ENCODE data around the gene CRYZL1.

The CRYZL1 gene

GRCh38 chr21:33654412-33654811, 12.9 kb upstream of the CRYZL1 start:
- Mint-ChIP-seq H3K9me3 (no peaks in the 10 kb centered on the region), H3K4me1 (no peaks in the 10 kb centered on the region), H3K4me3 (no peak overlapping the region), H3K36me3 (no peaks in the 10 kb centered on the region), H3K27me3 (peaks cover 22% of the 10 kb centered on the region), H3K27ac (no peak overlapping the region)
- ATAC-seq (ENCODE audit: low read depth) (no peak), DNase-seq (ENCODE audit: low spot score in 2 of 2) (no peak)

GRCh38 chr21:33651965-33652680, 10.6 kb upstream of the CRYZL1 start:
- no peaks in the 10 kb centered on the region for H3K36me3 Mint-ChIP-seq
- H3K4me3 Mint-ChIP-seq, result no peak overlapping the region
- H3K27me3 Mint-ChIP-seq, result peaks cover 13% of the 10 kb centered on the region
- no peak for DNase-seq (ENCODE audit: low spot score in 2 of 2)
- H3K4me1 Mint-ChIP-seq, result no peaks in the 10 kb centered on the region
- ATAC-seq (ENCODE audit: low read depth), result no peak
- H3K27ac Mint-ChIP-seq, result no peak overlapping the region
- H3K9me3 Mint-ChIP-seq, result no peaks in the 10 kb centered on the region

- Mint-ChIP-seq H3K9me3 (no peaks in the 10 kb centered on the region), H3K4me1 (no peaks in the 10 kb centered on the region), H3K27ac (no peak overlapping the region), H3K4me3 (no peak overlapping the region), H3K27me3 (peaks cover 11% of the 10 kb centered on the region), H3K36me3 (no peaks in the 10 kb centered on the region)
- ATAC-seq (ENCODE audit: low read depth) (no peak), DNase-seq (ENCODE audit: low spot score in 2 of 2) (no peak)
Measured at GRCh38 chr21:33650929-33651509, 9.5 kb upstream of the CRYZL1 start.

GRCh38 chr21:33650230-33650629, 8.7 kb upstream of the CRYZL1 start:
- H3K4me1 Mint-ChIP-seq, result no peaks in the 10 kb centered on the region
- no peak overlapping the region for H3K4me3 Mint-ChIP-seq
- ATAC-seq (ENCODE audit: low read depth), result no peak
- no peaks in the 10 kb centered on the region for H3K9me3 Mint-ChIP-seq
- no peak for DNase-seq (ENCODE audit: low spot score in 2 of 2)
- peaks cover 8% of the 10 kb centered on the region for H3K27me3 Mint-ChIP-seq
- no peaks in the 10 kb centered on the region for H3K36me3 Mint-ChIP-seq
- no peak overlapping the region for H3K27ac Mint-ChIP-seq

- H3K27ac Mint-ChIP-seq, result no peak overlapping the region
- DNase-seq (ENCODE audit: low spot score in 2 of 2) (no peak), ATAC-seq (ENCODE audit: low read depth) (no peak)
- H3K4me3 Mint-ChIP-seq, result no peak overlapping the region
- H3K27me3 Mint-ChIP-seq, result peaks cover 12% of the 10 kb centered on the region
- H3K36me3 Mint-ChIP-seq, result no peaks in the 10 kb centered on the region
- H3K4me1 Mint-ChIP-seq, result peaks cover 2% of the 10 kb centered on the region
- H3K9me3 Mint-ChIP-seq, result no peaks in the 10 kb centered on the region
Measured at GRCh38 chr21:33648555-33648954, 7.0 kb upstream of the CRYZL1 start.

GRCh38 chr21:33647587-33647986, 6.0 kb upstream of the CRYZL1 start:
- ATAC-seq (ENCODE audit: low read depth), result no peak
- Mint-ChIP-seq H3K9me3 (no peaks in the 10 kb centered on the region), H3K4me3 (no peak overlapping the region), H3K36me3 (no peaks in the 10 kb centered on the region), H3K27ac (no peak overlapping the region), H3K27me3 (peaks cover 13% of the 10 kb centered on the region), H3K4me1 (peaks cover 3% of the 10 kb centered on the region)
- DNase-seq (ENCODE audit: low spot score in 2 of 2), result no peak

- ATAC-seq (ENCODE audit: low read depth) (no peak), DNase-seq (ENCODE audit: low spot score in 2 of 2) (no peak)
- Mint-ChIP-seq H3K27ac (no peak overlapping the region), H3K27me3 (peaks cover 11% of the 10 kb centered on the region), H3K36me3 (no peaks in the 10 kb centered on the region), H3K4me1 (peaks cover 6% of the 10 kb centered on the region), H3K4me3 (no peak overlapping the region), H3K9me3 (no peaks in the 10 kb centered on the region)
Measured at GRCh38 chr21:33645730-33646129, 4.2 kb upstream of the CRYZL1 start.

GRCh38 chr21:33644383-33645074, 3.0 kb upstream of the CRYZL1 start:
- H3K36me3 Mint-ChIP-seq, result no peaks in the 10 kb centered on the region
- H3K4me3 Mint-ChIP-seq, result no peak overlapping the region
- ATAC-seq (ENCODE audit: low read depth), result no peak
- no peak for DNase-seq (ENCODE audit: low spot score in 2 of 2)
- no peaks in the 10 kb centered on the region for H3K9me3 Mint-ChIP-seq
- peaks cover 6% of the 10 kb centered on the region for H3K4me1 Mint-ChIP-seq
- H3K27ac Mint-ChIP-seq, result no peak overlapping the region
- peaks cover 9% of the 10 kb centered on the region for H3K27me3 Mint-ChIP-seq

- no peak overlapping the region for H3K27ac Mint-ChIP-seq
Measured at GRCh38 chr21:33643658-33644311, 2.2 kb upstream of the CRYZL1 start.

GRCh38 chr21:33642896-33643657, 1.5 kb upstream of the CRYZL1 start:
- Mint-ChIP-seq H3K4me3 (peak overlapping the region; percentile 85), H3K27me3 (peaks cover 7% of the 10 kb centered on the region), H3K27ac (no peak overlapping the region), H3K4me1 (peaks cover 6% of the 10 kb centered on the region), H3K36me3 (no peaks in the 10 kb centered on the region), H3K9me3 (no peaks in the 10 kb centered on the region)
- ATAC-seq (ENCODE audit: low read depth) (no peak), DNase-seq (ENCODE audit: low spot score in 2 of 2) (peak; percentile 12 to 39)

More at GRCh38 chr21:33643658-33644311, 2.2 kb upstream of the CRYZL1 start:
- ATAC-seq (ENCODE audit: low read depth) (no peak), DNase-seq (ENCODE audit: low spot score in 2 of 2) (no peak)
- Mint-ChIP-seq H3K4me3 (peak overlapping the region; percentile 85), H3K36me3 (no peaks in the 10 kb centered on the region), H3K9me3 (no peaks in the 10 kb centered on the region), H3K4me1 (peaks cover 6% of the 10 kb centered on the region), H3K27me3 (peaks cover 9% of the 10 kb centered on the region)

GRCh38 chr21:33642027-33642895, 720 bp upstream of the CRYZL1 start, which contains the start of gene ITSN1:
Gene ITSN1 (plus strand): TSS chr21:33642501. CDS start chr21:33718829, 76,328 bp downstream.
- peak within 1 kb of the TSS; percentile 85 for H3K27ac Mint-ChIP-seq
- peaks cover 6% of the 10 kb centered on the region for H3K27me3 Mint-ChIP-seq
- H3K4me3 Mint-ChIP-seq, result peak within 1 kb of the TSS; percentile 95
- peak; percentile 82 for ATAC-seq (ENCODE audit: low read depth)
- H3K36me3 Mint-ChIP-seq, result peaks cover 2% of the 10 kb centered on the region
- H3K4me1 Mint-ChIP-seq, result peaks cover 6% of the 10 kb centered on the region
- peak; percentile 94 to 98 for DNase-seq (ENCODE audit: low spot score in 2 of 2)
- no peaks in the 10 kb centered on the region for H3K9me3 Mint-ChIP-seq

GRCh38 chr21:33640697-33641351, 717 bp downstream of the CRYZL1 start:
- ATAC-seq (ENCODE audit: low read depth) (no peak), DNase-seq (ENCODE audit: low spot score in 2 of 2) (no peak)
- peaks cover 6% of the 10 kb centered on the region for H3K27me3 Mint-ChIP-seq
- H3K36me3 Mint-ChIP-seq, result peaks cover 5% of the 10 kb centered on the region
- peaks cover 11% of the 10 kb centered on the region for H3K4me1 Mint-ChIP-seq
- H3K27ac Mint-ChIP-seq, result peak overlapping the region; percentile 85
- peak overlapping the region; percentile 95 for H3K4me3 Mint-ChIP-seq
- no peaks in the 10 kb centered on the region for H3K9me3 Mint-ChIP-seq
